Inferior parietal cortex (tissue), 1 donor: ENCODE measurements around the gene TEX11.
A peak's percentile ranks its signal among the peaks of the same experiment; 100 is the strongest.
"Not testable (repeated sequence)": the region's sequence is repeated elsewhere in the genome, so short reads cannot be mapped to it uniquely, and the experiment has no call there.

ENCODE experiments used
- DNase-seq: peaks from one replicate; pipeline ENCODE4 v3.0.0-alpha.2; 2016; ENCODE audit errors: extremely low spot score

Gene TEX11

GRCh38 chrX:70908541-70908940, at the start of gene TEX11:
TSS of gene TEX11 (minus strand) at chrX:70908711. CDS start at chrX:70907789, 922 bp downstream.
- DNase-seq: no peak

- no peak for DNase-seq
These were observed 46.4 kb upstream of the TEX11 start for GRCh38 chrX:70954871-70955270.

GRCh38 chrX:70924294-70924911, 15.9 kb upstream of the TEX11 start:
- DNase-seq: no peak

- no peak for DNase-seq
These were observed 14.4 kb upstream of the TEX11 start for GRCh38 chrX:70922774-70923473.

GRCh38 chrX:70921709-70922352, 13.3 kb upstream of the TEX11 start:
- no peak for DNase-seq

- no peak for DNase-seq
These were observed 8.2 kb upstream of the TEX11 start for GRCh38 chrX:70916754-70917153.

- no peak for DNase-seq
These were observed 611 bp downstream of the TEX11 start for GRCh38 chrX:70907900-70908299.

- no peak for DNase-seq
These were observed 7.0 kb downstream of the TEX11 start for GRCh38 chrX:70901465-70901864.

GRCh38 chrX:70890441-70890840, 18.1 kb downstream of the TEX11 start:
- not testable (repeated sequence) for DNase-seq

GRCh38 chrX:70878902-70879301, 29.6 kb downstream of the TEX11 start:
- DNase-seq: no peak

GRCh38 chrX:70852294-70852693, 56.2 kb downstream of the TEX11 start:
- DNase-seq: no peak

- DNase-seq: not testable (repeated sequence)
These were observed 64.4 kb downstream of the TEX11 start for GRCh38 chrX:70844081-70844480.

- not testable (repeated sequence) for DNase-seq
These were observed 64.9 kb downstream of the TEX11 start for GRCh38 chrX:70843620-70844019.

- no peak for DNase-seq
These were observed 73.9 kb downstream of the TEX11 start for GRCh38 chrX:70834589-70834988.

GRCh38 chrX:70826715-70827114, 81.8 kb downstream of the TEX11 start:
- DNase-seq: peak; percentile 1

- no peak for DNase-seq
These were observed 83.1 kb downstream of the TEX11 start for GRCh38 chrX:70825366-70825765.

GRCh38 chrX:70808942-70809940, 99.3 kb downstream of the TEX11 start:
- no peak for DNase-seq

GRCh38 chrX:70806081-70806480, 102.4 kb downstream of the TEX11 start:
- no peak for DNase-seq

GRCh38 chrX:70796742-70797141, 111.8 kb downstream of the TEX11 start:
- not testable (repeated sequence) for DNase-seq

- no peak for DNase-seq
These were observed 134.3 kb downstream of the TEX11 start for GRCh38 chrX:70774223-70774622.

- peak; percentile 1 for DNase-seq
These were observed 138.8 kb downstream of the TEX11 start for GRCh38 chrX:70769659-70770227.
